T-helper 2 cell treated with Interferon-gamma antibody and Interleukin-4, amounts not matched to agents 100 ng/mL and 5 ng/mL, for 36 hours (primary cell): ENCODE data around the gene CFAP20DC. TPM values are rescaled to one million over a fixed set of nuclear protein-coding genes. Genes with fewer than 3 reads are reported as not detected.
"Not testable (repeated sequence)": the region's sequence is repeated elsewhere in the genome, so short reads cannot be mapped to it uniquely, and the experiment has no call there.

Source experiments
- intact Hi-C: fragments of 100-400 bp; cut with micrococcal nuclease; formaldehyde crosslinking; loops from one replicate; pipeline ENCODE4 v1.15.1; 2023
- total RNA-seq: library from RNA; stranded (reverse); gene quantifications from 2 replicates; pipeline ENCODE4 v1.2.3, GENCODE V29; 2022

The CFAP20DC gene
- total RNA-seq, 1 donor from 2014 or later = 1.3 TPM

- intact Hi-C loops = no loop called here
Observed at GRCh38 chr3:59023612-59024011, 26.2 kb downstream of the CFAP20DC start.

- intact Hi-C loops = no loop called here
Observed at GRCh38 chr3:59017617-59017984, 32.2 kb downstream of the CFAP20DC start.

GRCh38 chr3:59016930-59017616 lies 32.8 kb downstream of the CFAP20DC start:
- intact Hi-C loops = no loop called here

GRCh38 chr3:59013611-59014010 lies 36.2 kb downstream of the CFAP20DC start:
- intact Hi-C loops = no loop called here

- intact Hi-C loops = no loop called here
Observed at GRCh38 chr3:59006634-59007517, 42.9 kb downstream of the CFAP20DC start.

- intact Hi-C loops = no loop called here
Observed at GRCh38 chr3:59001675-59002074, 48.1 kb downstream of the CFAP20DC start.

GRCh38 chr3:58999774-59000160 lies 50.1 kb downstream of the CFAP20DC start:
- intact Hi-C loops = no loop called here

- intact Hi-C loops = no loop called here
Observed at GRCh38 chr3:58999134-58999773, 50.6 kb downstream of the CFAP20DC start.

- intact Hi-C loops = no loop called here
Observed at GRCh38 chr3:58998476-58999117, 51.2 kb downstream of the CFAP20DC start.

- intact Hi-C loops = no loop called here
Observed at GRCh38 chr3:58996730-58997129, 53.1 kb downstream of the CFAP20DC start.

GRCh38 chr3:58994746-58995330 lies 55.0 kb downstream of the CFAP20DC start:
- intact Hi-C loops = loop anchor here (1.0 kb wide), 1 partner anchor 58 kb away; no protein-coding TSS in a partner anchor

GRCh38 chr3:58993547-58993946 lies 56.3 kb downstream of the CFAP20DC start:
- intact Hi-C loops = no loop called here

GRCh38 chr3:58991623-58992022 lies 58.2 kb downstream of the CFAP20DC start:
- intact Hi-C loops = no loop called here

- intact Hi-C loops = no loop called here
Observed at GRCh38 chr3:58991026-58991425, 58.8 kb downstream of the CFAP20DC start.

GRCh38 chr3:58989955-58990354 lies 59.9 kb downstream of the CFAP20DC start:
- intact Hi-C loops = no loop called here

GRCh38 chr3:58989163-58989562 lies 60.7 kb downstream of the CFAP20DC start:
- intact Hi-C loops = no loop called here

GRCh38 chr3:58988041-58988440 lies 61.8 kb downstream of the CFAP20DC start:
- intact Hi-C loops = no loop called here

GRCh38 chr3:58986654-58987053 lies 63.2 kb downstream of the CFAP20DC start:
- intact Hi-C loops = no loop called here

GRCh38 chr3:58979840-58980239 lies 70.0 kb downstream of the CFAP20DC start:
- intact Hi-C loops = no loop called here

- intact Hi-C loops = no loop called here
Observed at GRCh38 chr3:58973796-58974195, 76.0 kb downstream of the CFAP20DC start.

- intact Hi-C loops = not testable (repeated sequence)
Observed at GRCh38 chr3:58967866-58968265, 82.0 kb downstream of the CFAP20DC start.
